Aortic smooth muscle cell (primary cell): ENCODE results near the gene SEC23B. TPM values are rescaled to one million over a fixed set of nuclear protein-coding genes. Genes with fewer than 3 reads are reported as not detected.

Experiments
- total RNA-seq: library from RNA; depleted of rRNA; stranded (reverse); fragments of >200 nt; gene quantifications from 2 replicates; pipeline ENCODE4 v1.2.3, GENCODE V29; 2014

Gene SEC23B
- 55.9 and 81.0 TPM in 2 replicates for total RNA-seq

GRCh38 chr20:18507218-18508191 is at the start of gene SEC23B:
Gene SEC23B, plus strand, starts transcription at chr20:18507940. Its CDS starts 2,896 bp downstream, at chr20:18510836.

GRCh38 chr20:18466894-18467730 is 40.6 kb upstream of the SEC23B start, which contains the start of the genes DZANK1 and POLR3F:
Gene DZANK1, minus strand, starts transcription at chr20:18467030. Its CDS starts 1,672 bp downstream, at chr20:18465358.
Gene POLR3F, plus strand, starts transcription at chr20:18467390. Its CDS starts 117 bp downstream, at chr20:18467507.

DNA sequence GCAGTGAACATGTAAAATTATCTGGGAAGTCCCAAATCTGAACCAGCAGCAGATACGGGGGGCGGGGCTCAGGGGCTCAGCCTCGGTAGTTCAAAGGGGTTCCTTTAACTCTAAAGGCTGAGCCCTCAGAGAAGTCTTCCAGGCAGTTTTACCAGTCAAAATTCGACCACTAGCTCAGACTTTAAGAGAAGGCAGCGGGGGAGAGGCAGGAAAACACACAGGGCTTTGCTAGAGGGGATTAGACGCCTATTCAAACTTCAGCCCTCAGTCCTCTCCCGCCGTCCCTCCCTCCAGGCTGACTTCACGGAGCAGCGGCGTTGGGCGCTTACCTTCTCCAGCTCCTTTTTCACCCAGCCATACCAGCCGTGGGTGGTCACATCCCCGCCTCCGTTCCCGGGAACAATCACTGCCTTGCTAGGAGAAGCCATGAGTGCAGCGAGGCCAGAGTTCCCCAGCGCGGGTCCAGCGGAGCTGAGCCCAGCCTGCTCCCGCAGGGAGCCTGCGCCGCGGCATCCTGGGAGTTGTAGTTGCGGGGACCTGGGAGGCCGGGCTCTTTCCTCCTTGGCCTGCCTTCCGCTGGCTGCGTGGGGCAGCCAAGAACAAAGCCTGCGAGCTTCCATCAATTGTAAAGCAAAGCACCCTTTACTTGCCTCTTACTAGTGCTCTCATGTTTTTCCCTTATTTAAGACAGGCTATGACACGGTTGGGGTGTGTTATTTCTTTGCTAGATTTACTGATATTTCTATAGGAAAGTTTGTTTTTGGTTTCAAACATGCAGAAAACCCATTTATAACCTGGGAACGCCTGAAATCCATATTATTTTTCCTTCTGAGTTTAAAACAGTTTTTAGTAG is 10.8 kb upstream of the SEC23B start, which contains the start of gene RBBP9:
RBBP9 (minus strand) TSS at position 486 of the 853 bp plus-strand sequence; CDS start at position 428, 58 bp downstream.

GRCh38 chr20:18566892-18567738 is 59.4 kb downstream of the SEC23B start, which contains the start of gene SMIM26:
Gene SMIM26, plus strand, starts transcription at chr20:18567432. Its CDS starts 47 bp downstream, at chr20:18567479.

GRCh38 chr20:18587665-18588573 is 80.2 kb downstream of the SEC23B start, which contains the start of gene DTD1:
Gene DTD1, plus strand, starts transcription at chr20:18588054. Its CDS starts 19 bp downstream, at chr20:18588073.

Other genes starting within 250 kb of the SEC23B start
- 16.9 and 19.1 TPM in 2 replicates for gene ZNF133, start 219.4 kb upstream of the SEC23B start, total RNA-seq
- 0.92 and 1.2 TPM in 2 replicates for gene DZANK1, start 40.9 kb upstream of the SEC23B start, total RNA-seq
- gene POLR3F, start 40.5 kb upstream of the SEC23B start, total RNA-seq, result 10.8 and 12.0 TPM in 2 replicates
- gene RBBP9, start 10.7 kb upstream of the SEC23B start, total RNA-seq, result 11.1 and 13.3 TPM in 2 replicates
- 62.5 and 73.5 TPM in 2 replicates for gene SMIM26, start 59.5 kb downstream of the SEC23B start, total RNA-seq
- gene DTD1, start 80.1 kb downstream of the SEC23B start, total RNA-seq, result 106 and 113 TPM in 2 replicates